GM21526 (cell line): ENCODE measurements around the gene RPH3AL.

ENCODE experiments used
- ATAC-seq: cut with Tn5 transposase; IDR thresholded peaks from one replicate; pipeline ENCODE4 v1.9.1; 2021; ENCODE audit warnings: moderate library complexity; ENCODE audit not compliant: unreplicated experiment, low FRiP score

Gene RPH3AL

DNA sequence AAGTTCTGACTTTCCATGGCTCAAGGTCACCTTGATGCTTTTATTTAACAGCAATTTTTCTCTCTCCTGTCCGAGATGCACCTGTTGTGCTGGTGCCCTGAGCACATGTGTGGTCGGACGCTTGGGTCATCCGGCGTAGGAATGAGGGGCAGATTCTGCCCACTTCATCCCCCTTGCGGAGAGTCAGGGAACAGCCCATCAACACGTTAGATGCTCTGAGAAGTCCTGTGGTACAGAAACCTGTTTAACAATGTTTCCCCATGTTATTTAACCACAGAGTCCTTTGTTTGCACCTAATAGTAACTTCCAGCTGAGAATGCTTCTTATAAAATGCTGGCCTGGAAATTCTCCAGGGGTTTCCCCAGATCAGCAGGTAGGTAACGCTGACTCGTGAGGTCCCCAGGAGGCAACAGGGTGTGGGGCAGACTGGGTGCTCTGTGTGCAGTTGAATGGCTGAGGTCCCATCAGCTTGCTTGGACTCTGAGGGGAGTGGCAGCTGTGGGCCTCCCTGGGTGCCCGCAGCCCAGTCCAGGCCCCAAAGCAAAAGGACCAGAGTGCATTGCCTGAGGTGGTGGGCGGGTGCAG, 189.0 kb downstream of the RPH3AL start:
- no peak for ATAC-seq

DNA sequence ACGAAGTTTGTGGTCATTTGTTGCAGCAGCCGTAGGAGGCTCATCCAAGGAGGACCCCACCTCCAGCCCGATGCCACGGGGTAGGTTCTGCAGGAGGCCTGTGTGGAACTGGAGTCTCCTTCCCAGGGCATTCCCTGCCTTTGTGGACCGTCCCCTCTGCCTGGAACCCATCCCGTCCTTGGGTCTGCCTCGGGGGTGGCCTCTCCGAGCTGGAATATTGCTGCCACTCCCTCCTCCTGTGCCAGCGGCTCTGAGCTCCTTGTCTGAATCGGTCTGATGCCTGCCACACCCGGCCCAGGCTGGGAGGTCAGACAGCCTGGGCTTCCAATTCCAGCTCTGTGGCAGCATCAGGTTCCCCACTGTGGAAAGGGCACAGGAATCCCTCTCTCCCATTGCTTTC, 189.9 kb downstream of the RPH3AL start:
- ATAC-seq = no peak
